Activated CD4-positive, alpha-beta T cell treated with anti-CD3 and anti-CD28 coated beads, Interleukin-2, amount 50 U/mL, for 1 hour (primary cell): ENCODE measurements around the gene PCDHB2.
"Not testable (repeated sequence)": the region's sequence is repeated elsewhere in the genome, so short reads cannot be mapped to it uniquely, and the experiment has no call there.

Experiments used
- DNase-seq: peaks from one replicate; pipeline ENCODE4 v3.0.0-alpha.2; 2020

PCDHB2 gene

GRCh38 chr5:141137346-141137745 is 42.9 kb downstream of the PCDHB2 start:
- DNase-seq = not testable (repeated sequence)
